G401 (cell line): ENCODE measurements around the gene NCOA3. TPM values are rescaled to one million over a fixed set of nuclear protein-coding genes. Genes with fewer than 3 reads are reported as not detected.
"Not testable (repeated sequence)": the region's sequence is repeated elsewhere in the genome, so short reads cannot be mapped to it uniquely, and the experiment has no call there.

Experiments
- DNase-seq: peaks from one replicate; pipeline ENCODE4 v3.0.0-alpha.2; 2015; ENCODE audit warnings: low spot score
- in situ Hi-C: cut with HindIII; loops from 2 replicates; pipeline ENCODE4 v1.10.0; 2016; ENCODE audit warnings: low sequenced_read_pairs, mixed read lengths
- total RNA-seq: library from RNA; depleted of rRNA; stranded (reverse); fragments of >200 nt; shearing (Covaris generic); gene quantifications from 2 replicates; pipeline ENCODE4 v1.2.3, GENCODE V29; 2014; rRNA removed

Gene NCOA3
- 15.3 and 34.5 TPM in 2 replicates for total RNA-seq

- DNase-seq: peak; percentile 94
- in situ Hi-C loops: no loop called here
These were observed at the start of gene NCOA3 for GRCh38 chr20:47501482-47502270. TSS of gene NCOA3 (plus strand) at chr20:47501887. CDS start at chr20:47622248, 120,361 bp downstream.

DNA sequence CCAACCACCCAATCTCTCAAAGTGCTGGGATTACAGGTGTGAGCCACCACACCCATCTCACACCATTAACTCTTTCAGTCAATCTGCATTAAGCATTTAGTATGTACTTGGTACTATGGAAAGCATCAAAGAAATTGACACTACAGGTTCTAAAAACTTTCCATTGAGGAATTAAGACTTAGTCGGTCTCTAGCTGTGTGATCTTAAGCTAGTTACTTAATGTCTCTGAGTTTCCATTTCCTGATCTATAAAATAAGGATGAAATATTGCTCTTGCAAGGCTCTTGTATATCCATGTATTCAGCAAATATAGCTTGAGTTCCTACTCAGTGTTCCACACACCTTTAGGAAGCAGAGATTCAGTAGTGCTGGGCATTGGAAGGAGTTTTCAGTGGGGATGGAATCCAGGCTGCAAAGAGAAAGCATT lies 48.9 kb upstream of the NCOA3 start:
- no peak for DNase-seq
- in situ Hi-C loops: no loop called here

GRCh38 chr20:47453167-47453782 lies 48.4 kb upstream of the NCOA3 start:
- in situ Hi-C loops: no loop called here
- no peak for DNase-seq

GRCh38 chr20:47454298-47455132 lies 47.2 kb upstream of the NCOA3 start:
- DNase-seq: no peak
- in situ Hi-C loops: no loop called here

GRCh38 chr20:47455133-47456040 lies 46.3 kb upstream of the NCOA3 start:
- no peak for DNase-seq
- in situ Hi-C loops: no loop called here

- no peak for DNase-seq
- in situ Hi-C loops: no loop called here
These were observed 45.6 kb upstream of the NCOA3 start for GRCh38 chr20:47456041-47456537.

DNA sequence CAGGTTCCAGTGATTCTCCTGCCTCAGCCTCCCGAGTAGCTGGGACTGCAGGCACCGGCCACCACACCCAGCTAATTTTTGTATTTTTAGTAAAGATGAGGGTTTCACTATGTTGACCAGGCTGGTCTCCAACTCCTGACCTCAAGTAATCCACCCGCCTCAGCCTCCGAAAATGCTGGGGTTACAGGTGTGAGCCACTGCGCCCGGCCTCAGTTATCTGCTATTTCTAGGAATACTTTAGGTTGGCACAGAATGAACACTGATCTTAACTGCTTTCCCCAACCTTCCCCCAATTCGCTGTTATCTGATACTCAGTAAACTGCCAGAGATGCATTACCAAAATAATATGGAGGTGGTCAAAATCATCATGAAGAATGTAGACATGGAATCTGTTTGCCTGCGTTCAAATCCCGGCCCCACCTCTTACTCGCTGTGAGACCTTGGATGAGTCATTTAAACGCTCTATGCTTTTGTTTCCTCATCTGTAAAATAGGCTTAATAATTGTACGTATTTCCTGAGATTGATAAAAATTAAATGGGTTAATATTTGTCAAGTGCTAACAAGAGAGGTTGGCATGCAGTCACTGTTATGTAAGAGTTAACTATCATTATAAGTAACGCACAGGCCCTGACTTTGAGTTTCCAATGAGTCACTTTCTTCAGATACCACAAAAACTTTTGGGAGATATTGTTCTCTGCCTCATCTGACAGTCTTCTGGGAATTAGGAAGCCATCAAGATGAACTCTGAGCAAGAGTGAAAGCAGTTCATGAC lies 44.5 kb upstream of the NCOA3 start:
- in situ Hi-C loops: no loop called here
- DNase-seq: no peak

DNA sequence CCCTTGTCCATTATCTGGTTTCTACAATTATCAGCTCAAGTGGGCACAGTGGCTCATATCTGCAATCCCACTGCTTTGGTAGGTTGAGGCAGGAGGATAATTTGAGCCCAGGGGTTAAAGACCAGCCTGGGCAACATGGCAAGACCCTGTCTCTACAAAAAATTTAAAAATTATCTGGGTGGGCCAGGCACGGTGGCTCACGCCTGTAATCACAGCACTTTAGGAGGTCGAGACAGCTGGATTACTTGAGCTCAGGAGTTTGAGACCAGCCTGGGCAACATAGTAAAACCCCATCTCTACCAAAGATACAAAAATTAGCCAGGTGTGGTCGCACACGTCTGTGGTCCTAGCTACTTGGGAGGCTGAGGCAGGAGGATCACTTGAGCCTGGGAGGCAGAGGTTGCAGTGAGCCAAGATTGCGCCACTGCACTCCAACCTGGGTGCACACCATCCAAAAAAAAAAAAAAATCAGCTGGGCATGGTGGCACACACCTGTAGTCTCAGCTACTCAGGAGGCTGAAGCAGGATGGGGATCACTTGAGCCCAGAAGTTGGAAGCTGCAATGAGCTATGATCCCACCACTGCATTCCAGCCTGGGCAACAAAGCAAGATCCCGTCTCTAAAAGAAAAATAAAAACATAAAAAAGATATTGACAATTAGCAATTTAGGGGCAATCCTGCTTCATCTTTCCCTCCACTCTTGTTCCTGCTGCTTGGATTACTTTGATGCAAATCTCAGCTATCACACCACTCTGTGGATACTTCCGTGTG lies 43.2 kb upstream of the NCOA3 start:
- in situ Hi-C loops, DNase-seq: not testable (repeated sequence)

DNA sequence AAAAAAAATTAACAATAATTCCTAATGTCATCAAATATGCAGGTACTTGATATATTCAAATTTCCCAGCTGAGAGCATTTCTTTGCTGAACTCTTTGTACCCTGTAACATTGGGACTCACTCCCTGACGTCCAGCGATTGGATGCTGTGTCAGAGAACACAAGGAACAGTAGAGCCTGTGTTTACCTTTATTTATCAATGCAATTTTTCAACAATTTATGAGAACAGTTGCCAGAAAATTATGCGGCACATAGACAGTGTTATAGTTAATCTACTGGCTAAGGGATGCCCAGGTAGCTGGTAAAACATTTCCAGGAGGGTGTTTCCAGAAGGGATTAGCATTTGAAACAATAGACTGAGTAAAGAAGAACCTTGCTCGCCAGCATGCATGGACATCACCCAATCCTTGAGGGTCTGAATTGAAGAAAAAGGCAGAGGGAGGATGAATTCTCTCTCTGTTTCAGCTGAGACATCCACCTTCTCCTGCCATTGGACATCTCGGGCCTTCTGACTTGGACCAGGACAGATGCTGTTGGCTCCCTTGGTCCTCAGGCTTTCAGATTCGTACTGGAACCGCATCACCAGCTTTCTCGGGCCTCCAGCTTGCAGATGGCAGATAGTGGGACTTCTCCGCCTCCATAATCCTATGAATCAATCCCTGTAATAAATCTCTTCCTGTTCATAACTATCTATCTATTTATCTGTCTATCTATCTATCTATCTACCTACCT lies 42.2 kb upstream of the NCOA3 start:
- in situ Hi-C loops: no loop called here
- no peak for DNase-seq

- DNase-seq, in situ Hi-C loops: not testable (repeated sequence)
These were observed 41.0 kb upstream of the NCOA3 start for GRCh38 chr20:47460761-47461112.

- DNase-seq: no peak
- in situ Hi-C loops: no loop called here
These were observed 40.5 kb upstream of the NCOA3 start for GRCh38 chr20:47461120-47461685.

- DNase-seq, in situ Hi-C loops: not testable (repeated sequence)
These were observed 39.8 kb upstream of the NCOA3 start for GRCh38 chr20:47461906-47462305.

DNA sequence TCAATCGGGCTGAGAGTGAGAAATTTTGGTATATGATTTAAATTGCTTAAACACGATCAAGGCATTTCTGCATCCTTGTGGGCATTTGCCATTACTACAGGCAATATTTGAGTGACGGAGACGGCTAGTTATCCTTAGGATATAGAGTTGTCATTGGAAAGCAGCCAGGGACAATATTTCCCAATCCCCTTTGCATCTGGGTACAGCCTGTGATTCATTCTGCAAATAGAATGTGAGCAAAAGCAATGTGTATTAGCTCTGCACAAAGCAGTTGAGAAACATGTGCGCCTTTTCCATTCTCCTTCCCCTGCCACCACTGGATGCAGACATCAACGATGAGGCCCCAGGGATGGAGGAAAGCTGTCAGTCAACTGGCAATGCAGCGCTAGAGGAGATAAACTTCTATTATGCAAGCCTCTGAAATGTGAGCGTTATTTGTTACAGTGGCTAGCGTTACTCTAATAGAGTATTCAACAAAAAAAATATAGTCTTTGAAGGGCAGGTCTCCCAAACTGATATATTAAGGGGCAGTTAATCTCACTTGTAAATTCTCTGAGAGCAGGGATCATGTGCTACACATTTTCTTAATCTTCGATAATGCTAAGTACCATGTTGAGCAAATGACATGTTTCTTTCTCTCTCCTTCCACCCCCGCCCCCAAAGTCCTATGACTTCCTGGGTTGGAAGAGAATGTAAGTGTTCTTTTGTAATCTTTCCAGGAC lies 37.1 kb upstream of the NCOA3 start:
- DNase-seq: no peak
- in situ Hi-C loops: no loop called here

DNA sequence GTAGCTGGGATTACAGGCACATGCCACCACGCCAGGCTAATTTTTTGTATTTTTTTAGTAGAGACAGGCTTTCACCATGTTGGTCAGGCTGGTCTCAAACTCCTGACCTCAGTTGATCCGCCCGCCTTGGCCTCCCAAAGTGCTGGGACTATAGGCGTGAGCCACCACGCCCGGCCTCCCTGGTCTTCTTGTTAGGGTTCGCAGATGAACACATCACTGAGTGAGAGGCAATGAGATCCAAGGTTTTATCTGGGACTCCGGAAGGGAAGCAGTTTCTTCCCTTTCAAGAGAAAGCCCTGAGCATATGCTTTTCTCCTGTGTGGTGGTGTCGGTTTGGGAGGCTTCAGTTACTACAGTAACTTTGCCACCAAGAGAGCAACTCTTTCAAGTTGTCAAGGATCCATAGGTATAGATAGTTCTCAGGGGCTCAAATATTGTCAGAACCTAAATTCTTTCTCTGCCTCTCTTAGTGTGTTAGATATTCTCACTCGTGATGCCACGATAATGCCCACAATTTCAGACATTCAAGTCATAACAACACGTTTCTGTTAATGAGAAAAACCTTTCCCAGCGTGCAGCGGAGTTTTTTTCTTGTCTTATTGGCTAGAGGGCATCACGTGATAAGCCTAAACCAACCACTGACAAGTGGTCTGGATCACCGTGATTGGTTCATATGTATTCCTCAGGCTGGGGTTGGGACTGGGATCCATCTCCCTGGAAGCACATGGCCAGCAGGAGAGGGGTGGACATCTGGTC lies 36.2 kb upstream of the NCOA3 start:
- in situ Hi-C loops: no loop called here
- no peak for DNase-seq

GRCh38 chr20:47466213-47466612 lies 35.5 kb upstream of the NCOA3 start:
- in situ Hi-C loops: no loop called here
- DNase-seq: no peak
